Measurements from ENCODE around the gene RAD50.

RAD50 gene

DNA sequence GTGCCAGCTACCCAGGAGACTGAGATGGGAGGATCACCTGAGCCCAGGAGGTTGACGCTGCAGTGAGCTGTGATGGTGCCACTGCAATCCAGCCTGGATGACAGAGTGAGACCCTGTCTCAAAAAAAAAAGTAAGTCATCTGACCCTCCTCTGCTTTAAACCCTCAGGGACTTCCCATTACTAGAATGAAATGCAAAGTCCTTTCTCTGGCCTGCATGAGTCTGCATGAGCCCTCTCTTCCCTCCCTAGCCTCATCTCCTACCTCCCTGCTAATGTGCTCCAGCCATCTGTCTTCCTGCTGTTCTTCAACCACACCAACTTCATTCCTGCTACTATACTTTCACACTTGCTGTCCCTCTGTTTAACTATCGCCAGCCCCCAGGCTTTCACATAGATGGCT is 28.8 kb upstream of the RAD50 start:
- no peak overlapping the region for H3K4me3 ChIP-seq (ENCODE audit: low read depth, low read length)
- DNase-seq (ENCODE audit: low read depth): no peak
- TF ChIP-seq, protein P1, sequence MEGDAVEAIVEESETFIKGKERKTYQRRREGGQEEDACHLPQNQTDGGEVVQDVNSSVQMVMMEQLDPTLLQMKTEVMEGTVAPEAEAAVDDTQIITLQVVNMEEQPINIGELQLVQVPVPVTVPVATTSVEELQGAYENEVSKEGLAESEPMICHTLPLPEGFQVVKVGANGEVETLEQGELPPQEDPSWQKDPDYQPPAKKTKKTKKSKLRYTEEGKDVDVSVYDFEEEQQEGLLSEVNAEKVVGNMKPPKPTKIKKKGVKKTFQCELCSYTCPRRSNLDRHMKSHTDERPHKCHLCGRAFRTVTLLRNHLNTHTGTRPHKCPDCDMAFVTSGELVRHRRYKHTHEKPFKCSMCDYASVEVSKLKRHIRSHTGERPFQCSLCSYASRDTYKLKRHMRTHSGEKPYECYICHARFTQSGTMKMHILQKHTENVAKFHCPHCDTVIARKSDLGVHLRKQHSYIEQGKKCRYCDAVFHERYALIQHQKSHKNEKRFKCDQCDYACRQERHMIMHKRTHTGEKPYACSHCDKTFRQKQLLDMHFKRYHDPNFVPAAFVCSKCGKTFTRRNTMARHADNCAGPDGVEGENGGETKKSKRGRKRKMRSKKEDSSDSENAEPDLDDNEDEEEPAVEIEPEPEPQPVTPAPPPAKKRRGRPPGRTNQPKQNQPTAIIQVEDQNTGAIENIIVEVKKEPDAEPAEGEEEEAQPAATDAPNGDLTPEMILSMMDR (conservative IDR thresholded peaks at IDR 0.05; ENCODE audit: low read depth, low read length): no peak

DNA sequence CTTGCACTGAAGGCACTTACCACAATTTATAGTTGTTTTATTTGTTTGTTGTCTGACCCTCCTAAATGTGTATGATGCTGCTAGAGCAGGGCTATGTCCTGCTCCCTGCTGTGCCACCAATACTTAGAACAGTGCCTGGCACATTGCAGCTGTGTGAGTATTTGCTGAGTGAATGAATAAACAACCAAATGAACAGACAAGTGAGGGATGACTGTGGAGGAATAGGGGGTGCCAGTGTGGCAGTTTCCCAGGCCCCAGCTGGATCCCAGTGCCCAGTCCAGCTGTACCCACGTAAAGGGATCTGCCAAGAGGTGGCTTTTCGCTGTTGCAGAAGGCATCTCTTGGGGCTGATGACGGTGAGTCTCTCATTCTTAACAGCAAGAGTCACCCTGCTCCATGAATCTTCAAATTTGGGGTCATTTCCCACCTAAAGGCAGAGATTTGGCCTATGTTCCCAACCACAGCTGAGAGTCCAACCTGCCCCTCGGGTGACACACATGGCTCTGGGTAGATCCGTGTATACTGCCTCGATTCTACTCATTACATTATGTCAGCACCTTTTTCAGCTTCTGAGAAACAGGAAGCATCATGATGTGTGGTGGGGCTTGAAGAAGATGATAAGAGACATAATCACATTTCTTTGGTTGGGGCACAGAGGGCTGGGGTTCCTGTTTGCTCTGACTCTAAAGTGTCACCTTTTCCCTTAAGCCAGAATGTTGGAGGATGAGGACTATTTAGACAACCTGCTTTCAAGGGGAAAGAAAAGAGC is 27.7 kb upstream of the RAD50 start:
- H3K4me3 ChIP-seq (ENCODE audit: low read depth, low read length): no peak overlapping the region
- TF ChIP-seq, protein P1 (conservative IDR thresholded peaks at IDR 0.05; ENCODE audit: low read depth, low read length): no peak
- DNase-seq (ENCODE audit: low read depth): no peak

DNA sequence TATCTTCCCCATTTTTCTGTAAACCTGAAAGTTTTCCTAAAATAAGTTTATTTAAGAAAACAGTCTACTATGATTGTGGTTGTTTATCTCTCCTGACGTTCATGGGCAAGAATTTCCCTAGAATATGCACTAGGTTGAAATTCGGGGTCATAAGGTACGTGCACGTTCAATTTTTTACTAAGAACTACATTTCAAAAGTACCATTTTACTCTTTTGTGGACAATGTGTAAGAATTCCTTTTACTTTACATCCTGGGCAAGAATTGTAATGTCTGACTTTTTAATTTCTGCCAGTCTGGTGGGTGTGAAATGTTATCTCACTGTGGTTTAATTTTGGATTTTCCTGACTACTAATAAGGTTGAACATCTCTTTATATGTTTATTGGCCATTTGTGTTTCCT is 25.8 kb upstream of the RAD50 start:
- TF ChIP-seq, protein P1 (conservative IDR thresholded peaks at IDR 0.05; ENCODE audit: low read depth, low read length): no peak
- no peak overlapping the region for H3K4me3 ChIP-seq (ENCODE audit: low read depth, low read length)
- DNase-seq (ENCODE audit: low read depth): no peak

DNA sequence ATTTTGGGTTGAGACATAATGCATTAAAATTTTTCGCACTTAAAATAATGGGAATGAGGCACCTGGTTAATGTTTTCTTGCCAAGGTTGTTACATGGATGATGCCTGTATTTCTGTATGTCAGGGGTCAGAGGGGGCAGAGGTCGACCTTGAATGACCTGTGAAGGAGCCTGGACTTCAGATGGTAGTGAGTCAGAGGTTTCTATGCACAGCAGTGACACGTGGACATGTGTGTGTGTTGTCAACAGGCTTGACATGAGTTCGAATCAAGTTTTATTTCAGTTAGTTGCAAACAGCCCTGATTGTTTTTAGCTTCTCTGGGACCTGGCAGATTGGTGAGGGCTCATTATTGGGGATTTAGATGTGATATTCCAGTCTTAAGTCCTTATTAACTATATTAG is 17.1 kb upstream of the RAD50 start:
- no peak overlapping the region for H3K4me3 ChIP-seq (ENCODE audit: low read depth, low read length)
- TF ChIP-seq, protein P1 (conservative IDR thresholded peaks at IDR 0.05; ENCODE audit: low read depth, low read length): no peak
- DNase-seq (ENCODE audit: low read depth): no peak

DNA sequence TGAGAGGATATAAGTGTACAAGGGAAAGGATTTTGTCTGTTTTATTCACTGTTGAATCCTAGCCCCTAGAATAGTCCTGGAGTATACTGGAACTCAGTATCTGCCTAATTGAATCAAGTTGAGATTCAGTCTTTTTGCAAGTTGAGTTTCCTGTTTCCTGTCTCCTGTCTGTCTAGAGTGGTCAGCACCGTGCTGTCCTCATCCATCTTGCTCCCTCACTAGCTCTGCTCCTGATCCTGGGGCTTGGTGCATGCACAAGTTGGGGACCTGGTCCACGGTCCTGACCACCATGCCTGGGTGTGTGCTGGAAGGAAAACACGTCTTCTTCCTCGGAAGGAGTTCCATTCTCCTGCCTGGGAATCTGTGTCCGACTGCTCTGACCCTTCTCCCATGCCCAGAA is 16.6 kb upstream of the RAD50 start:
- TF ChIP-seq, protein P1 (conservative IDR thresholded peaks at IDR 0.05; ENCODE audit: low read depth, low read length): no peak

DNA sequence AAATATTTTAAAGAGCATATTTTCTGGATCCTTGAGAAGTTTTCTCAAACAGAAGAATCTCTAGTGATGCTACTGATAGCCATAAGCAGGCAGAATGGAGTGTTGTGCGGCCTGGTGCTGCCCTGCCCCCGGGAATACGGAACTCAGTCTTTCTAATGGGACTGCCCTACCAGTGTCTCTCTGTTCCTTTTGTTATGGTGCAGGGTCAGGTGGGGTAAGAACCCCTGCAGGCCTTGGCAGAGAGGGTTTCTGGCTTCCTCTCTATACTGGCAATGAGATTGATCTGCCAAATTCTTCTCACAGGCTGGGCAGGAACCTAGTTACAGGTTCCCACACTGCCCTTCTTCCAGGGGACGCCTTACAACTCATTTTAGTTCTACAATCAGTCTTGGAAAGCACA is 16.0 kb upstream of the RAD50 start:
- TF ChIP-seq, protein P1 (conservative IDR thresholded peaks at IDR 0.05; ENCODE audit: low read depth, low read length): no peak
- H3K4me3 ChIP-seq (ENCODE audit: low read depth, low read length): no peak overlapping the region
- DNase-seq (ENCODE audit: low read depth): no peak

More for the DNA sequence above, 16.6 kb upstream of the RAD50 start:
- no peak for DNase-seq (ENCODE audit: low read depth)
- H3K4me3 ChIP-seq (ENCODE audit: low read depth, low read length): no peak overlapping the region

All from choroid plexus epithelial cell (primary cell).